NB4 (cell line): ENCODE results near the gene CR1L.

Source experiments
- POLR2A ChIP-seq: IDR thresholded peaks from 2 replicates; pipeline ENCODE4 v1.6.1; 2011; ENCODE audit warnings: mild to moderate bottlenecking; ENCODE audit not compliant: insufficient read length; ENCODE audit errors: extremely low read depth
- TF ChIP-seq, protein P1 (sequence below): IDR thresholded peaks from 2 replicates; pipeline ENCODE4 v1.6.1; 2011; ENCODE audit warnings: low read depth, low read length
- TF ChIP-seq, protein P2 (sequence below): IDR thresholded peaks from one replicate; pipeline ENCODE4 v1.5.1; 2012; ENCODE audit warnings: low read depth, low read length

DNA sequence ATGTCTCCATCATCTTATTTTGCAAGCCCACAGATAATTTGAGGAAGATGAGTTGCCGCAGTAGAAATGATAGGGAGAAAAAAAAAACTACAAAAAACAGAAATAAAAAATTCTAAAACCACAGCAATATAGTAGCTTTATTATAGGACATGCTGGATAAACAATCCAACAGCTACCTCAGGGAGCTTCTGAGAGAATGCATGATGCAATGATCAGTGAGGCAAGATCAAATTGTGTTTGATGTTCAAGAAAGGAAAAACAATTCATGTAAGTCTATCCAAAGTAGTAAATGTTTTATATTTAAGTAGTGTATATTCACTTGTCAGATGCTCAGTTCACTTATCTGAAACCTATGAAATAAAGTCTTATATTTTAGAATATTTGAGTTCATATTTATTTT is 6.7 kb downstream of the CR1L start:
- TF ChIP-seq, protein P1, sequence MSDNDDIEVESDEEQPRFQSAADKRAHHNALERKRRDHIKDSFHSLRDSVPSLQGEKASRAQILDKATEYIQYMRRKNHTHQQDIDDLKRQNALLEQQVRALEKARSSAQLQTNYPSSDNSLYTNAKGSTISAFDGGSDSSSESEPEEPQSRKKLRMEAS, result no peak
- TF ChIP-seq POLR2A, result no peak
- TF ChIP-seq, protein P2, sequence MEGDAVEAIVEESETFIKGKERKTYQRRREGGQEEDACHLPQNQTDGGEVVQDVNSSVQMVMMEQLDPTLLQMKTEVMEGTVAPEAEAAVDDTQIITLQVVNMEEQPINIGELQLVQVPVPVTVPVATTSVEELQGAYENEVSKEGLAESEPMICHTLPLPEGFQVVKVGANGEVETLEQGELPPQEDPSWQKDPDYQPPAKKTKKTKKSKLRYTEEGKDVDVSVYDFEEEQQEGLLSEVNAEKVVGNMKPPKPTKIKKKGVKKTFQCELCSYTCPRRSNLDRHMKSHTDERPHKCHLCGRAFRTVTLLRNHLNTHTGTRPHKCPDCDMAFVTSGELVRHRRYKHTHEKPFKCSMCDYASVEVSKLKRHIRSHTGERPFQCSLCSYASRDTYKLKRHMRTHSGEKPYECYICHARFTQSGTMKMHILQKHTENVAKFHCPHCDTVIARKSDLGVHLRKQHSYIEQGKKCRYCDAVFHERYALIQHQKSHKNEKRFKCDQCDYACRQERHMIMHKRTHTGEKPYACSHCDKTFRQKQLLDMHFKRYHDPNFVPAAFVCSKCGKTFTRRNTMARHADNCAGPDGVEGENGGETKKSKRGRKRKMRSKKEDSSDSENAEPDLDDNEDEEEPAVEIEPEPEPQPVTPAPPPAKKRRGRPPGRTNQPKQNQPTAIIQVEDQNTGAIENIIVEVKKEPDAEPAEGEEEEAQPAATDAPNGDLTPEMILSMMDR, result no peak
